Fibroblast of mammary gland (primary cell): ENCODE results near the gene ACAT1.
"Not testable (repeated sequence)": the region's sequence is repeated elsewhere in the genome, so short reads cannot be mapped to it uniquely, and the experiment has no call there.

Experiments
- DNase-seq: peaks from one replicate; pipeline ENCODE4 v3.0.0-alpha.2; 2010; ENCODE audit warnings: low read depth
- H3K4me3 ChIP-seq: 2 replicates; pipeline ENCODE4 v1.5.1; 2011; ENCODE audit warnings: low read depth, mild to moderate bottlenecking, low read length, moderate library complexity; ENCODE audit not compliant: control insufficient read depth
- TF ChIP-seq, protein P1 (sequence below): conservative IDR thresholded peaks from 2 replicates; pipeline ENCODE4 v1.5.1; 2011; ENCODE audit warnings: low read depth, low read length, inconsistent platforms; ENCODE audit not compliant: control insufficient read depth, insufficient read depth

Gene ACAT1

DNA sequence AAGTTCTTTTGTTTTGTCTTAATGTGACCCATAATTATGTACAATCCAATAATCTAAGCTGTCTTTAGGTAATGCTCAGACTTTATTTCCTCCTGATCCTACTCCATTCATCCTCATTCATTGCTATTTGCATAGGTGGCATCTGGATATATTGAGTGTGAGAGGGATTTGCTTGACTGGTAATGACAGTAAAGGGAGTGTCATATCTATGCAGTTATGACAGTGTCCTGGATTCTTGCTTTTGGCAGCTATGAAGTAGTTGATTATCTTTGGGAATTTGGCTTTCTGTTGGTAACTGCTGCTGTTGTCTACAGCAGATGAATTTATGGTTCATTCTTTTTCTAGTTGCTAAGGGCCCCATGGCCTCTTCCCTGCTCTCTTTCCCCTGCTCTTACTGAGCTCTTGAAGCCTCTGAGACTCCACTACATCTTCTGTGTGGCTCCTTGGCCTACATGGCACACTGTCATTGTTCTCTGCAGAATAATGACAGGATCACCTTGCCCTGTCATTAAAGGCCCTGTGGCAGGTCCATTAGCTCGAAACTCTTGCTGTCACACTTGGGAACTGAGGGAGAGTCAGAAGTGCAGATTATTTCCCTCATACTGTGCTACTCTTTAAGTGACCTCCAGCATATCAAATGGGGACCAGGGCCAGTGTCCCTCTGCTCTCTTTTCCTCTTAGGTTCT, 20.1 kb upstream of the ACAT1 start:
- H3K4me3 ChIP-seq = no peak overlapping the region
- TF ChIP-seq, protein P1, sequence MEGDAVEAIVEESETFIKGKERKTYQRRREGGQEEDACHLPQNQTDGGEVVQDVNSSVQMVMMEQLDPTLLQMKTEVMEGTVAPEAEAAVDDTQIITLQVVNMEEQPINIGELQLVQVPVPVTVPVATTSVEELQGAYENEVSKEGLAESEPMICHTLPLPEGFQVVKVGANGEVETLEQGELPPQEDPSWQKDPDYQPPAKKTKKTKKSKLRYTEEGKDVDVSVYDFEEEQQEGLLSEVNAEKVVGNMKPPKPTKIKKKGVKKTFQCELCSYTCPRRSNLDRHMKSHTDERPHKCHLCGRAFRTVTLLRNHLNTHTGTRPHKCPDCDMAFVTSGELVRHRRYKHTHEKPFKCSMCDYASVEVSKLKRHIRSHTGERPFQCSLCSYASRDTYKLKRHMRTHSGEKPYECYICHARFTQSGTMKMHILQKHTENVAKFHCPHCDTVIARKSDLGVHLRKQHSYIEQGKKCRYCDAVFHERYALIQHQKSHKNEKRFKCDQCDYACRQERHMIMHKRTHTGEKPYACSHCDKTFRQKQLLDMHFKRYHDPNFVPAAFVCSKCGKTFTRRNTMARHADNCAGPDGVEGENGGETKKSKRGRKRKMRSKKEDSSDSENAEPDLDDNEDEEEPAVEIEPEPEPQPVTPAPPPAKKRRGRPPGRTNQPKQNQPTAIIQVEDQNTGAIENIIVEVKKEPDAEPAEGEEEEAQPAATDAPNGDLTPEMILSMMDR = no peak
- DNase-seq = no peak

DNA sequence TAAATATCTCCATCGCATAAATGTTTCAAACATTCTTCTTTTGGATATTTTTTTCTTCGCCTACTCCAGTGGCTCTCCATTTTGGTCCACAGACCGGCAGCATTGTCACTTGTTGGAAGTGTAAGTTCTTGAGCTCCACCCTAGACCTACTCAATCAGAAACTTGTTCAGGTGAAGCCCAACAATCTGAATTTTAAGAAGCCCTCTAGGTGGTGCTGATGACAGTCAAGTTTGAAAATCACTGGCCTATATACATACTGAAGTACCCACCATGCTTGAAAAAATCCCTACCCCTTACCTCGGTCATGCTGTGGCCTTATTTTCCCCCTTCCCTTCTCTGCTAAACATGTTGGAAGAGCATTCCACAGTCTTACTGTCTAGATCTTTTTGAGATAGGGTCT, 10.2 kb upstream of the ACAT1 start:
- DNase-seq = no peak
- TF ChIP-seq, protein P1 = no peak
- H3K4me3 ChIP-seq = no peak overlapping the region

DNA sequence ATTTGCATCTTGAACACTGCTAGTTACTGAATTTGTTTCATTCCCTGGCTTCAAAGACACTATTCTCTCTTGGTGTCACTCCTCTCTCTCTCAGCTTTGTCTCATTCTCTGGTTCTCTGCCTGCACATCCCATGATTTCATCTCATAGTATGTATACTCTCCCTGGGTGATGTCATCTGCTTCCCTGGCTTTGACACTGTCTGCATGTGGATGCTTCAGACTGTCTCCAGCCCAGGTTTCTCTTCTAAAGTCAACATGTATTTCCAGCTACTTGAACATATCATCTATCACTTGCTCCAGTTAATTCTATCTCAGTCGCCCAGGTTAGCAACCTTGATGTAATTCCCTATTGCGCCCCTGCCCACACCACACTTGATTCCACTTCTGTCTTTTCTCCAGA, 9.3 kb upstream of the ACAT1 start:
- H3K4me3 ChIP-seq = no peak overlapping the region
- TF ChIP-seq, protein P1 = no peak
- peak; percentile 38 for DNase-seq

DNA sequence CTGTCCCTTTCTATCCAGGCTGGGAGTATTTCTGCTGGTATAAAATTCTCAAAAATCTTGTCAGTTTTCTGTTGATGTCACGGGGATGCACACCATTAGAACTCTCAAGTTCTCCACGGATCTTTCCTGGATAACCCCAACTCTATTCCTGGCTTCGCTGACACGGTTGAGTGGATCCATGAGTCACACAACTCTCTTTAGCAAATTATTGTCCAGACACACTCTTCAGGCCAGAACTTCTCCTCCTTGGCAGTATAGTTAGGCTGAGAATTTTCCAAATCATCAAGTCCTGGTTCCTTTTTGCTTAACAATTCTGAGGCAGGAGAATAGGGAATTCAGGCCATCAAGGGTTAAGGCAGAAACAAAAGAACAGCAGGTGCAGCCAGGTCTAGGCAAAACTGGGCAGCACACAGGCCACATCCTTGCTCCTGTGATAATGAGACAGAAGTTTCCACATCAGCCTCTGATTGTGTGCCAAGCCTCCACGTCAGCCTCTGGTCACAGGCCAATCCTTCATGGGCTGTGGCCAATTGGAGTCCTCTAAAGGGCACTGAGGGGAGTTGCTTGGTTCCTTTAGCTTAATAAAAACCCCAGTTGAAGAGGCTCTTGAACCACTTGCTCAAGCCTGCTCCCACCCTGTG, 5.7 kb upstream of the ACAT1 start:
- TF ChIP-seq, protein P1 = no peak
- DNase-seq = peak; percentile 92
- no peak overlapping the region for H3K4me3 ChIP-seq

DNA sequence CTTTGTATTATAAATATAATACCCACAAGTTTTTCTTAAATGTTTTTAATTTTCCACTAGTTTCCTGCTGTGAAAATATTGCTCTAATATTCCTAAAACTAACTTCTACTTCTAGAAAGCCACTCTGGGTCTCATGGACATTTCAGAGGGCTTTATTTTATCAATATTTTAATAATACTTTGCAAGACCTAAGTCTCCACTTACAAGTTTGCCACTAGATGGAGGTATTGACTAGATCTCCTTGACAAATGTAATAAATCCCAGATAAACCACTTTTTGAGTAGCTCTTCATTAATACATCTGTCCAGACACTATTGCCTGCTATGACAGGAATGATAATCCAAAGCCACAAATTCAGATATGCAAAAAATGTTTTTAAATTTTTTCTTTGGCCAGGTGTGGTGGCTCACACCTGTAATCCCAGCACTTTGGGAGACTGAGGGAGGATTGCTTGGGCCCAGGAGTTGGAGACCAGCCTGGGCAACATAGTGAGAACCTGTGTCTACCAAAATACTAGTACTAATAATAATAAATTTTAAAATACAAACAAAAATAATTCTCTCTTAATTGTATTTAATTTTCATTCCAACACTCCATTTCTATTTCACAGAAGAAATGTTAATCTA, 3.5 kb upstream of the ACAT1 start:
- TF ChIP-seq, protein P1 = peak; percentile 63
- no peak overlapping the region for H3K4me3 ChIP-seq
- peak; percentile 77 for DNase-seq

DNA sequence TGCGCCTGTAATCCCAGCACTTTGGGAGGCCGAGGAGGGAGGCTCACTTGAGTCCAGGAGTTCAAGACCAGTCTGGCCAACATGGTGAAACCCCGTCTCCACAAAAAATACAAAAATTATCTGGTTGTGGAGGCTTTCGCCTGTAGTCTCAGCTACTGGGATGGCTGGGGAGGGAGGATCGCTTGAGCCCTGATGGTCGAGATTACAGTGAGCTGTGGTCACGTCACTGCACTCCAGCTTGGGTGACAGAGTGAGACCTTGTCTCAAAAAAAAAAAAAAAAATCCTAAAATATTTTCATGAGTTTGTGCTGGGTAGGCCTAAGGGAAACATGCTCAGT, 462 bp upstream of the ACAT1 start:
- H3K4me3 ChIP-seq = peak overlapping the region; percentile 72
- not testable (repeated sequence) for DNase-seq

DNA sequence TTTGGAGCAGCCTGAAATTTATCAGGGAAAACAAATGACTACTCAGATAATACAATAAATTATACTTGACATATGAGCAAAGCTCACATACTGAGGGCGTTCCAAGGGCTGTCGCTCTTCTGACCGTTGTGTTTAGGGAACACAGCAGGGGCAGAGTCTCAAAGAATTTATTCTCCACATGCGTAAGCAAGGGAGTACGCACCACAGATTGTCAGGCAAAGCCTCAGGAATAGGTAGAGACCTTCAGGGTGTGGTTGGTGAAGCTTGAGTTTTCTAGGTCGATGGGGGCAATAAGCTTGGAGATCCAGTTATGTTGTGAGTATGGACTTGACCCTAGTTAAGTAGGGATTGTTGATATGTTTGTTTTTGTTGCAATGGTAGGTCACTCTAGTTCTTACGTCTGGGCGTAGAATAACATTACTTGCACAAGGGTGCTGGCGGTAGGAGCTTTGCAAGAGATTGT, 830 bp downstream of the ACAT1 start:
- peak overlapping the region; percentile 72 for H3K4me3 ChIP-seq
- TF ChIP-seq, protein P1 = no peak
- peak; percentile 61 for DNase-seq
